Thyroid gland (tissue), 4 donors: ENCODE data around the gene DNAAF8.
A peak's percentile ranks its signal among the peaks of the same experiment; 100 is the strongest.

Experiments
- CTCF ChIP-seq, 6 experiments: fragments of 200-600 bp in 3 of 6; fragments of 450-650 bp in 3 of 6; sonication (generic) in 3 of 6; IDR thresholded peaks; one replicate each; pipeline ENCODE4 v1.5.1; 2016 to 2019; ENCODE audit warnings: antibody characterized with exemption in 6 of 6, mild to moderate bottlenecking in 2 of 6, inconsistent platforms in 1 of 6, moderate library complexity in 1 of 6
- POLR2A ChIP-seq, 2 donors: fragments of 450-650 bp; IDR thresholded peaks; one replicate each; pipeline ENCODE4 v1.6.1; 2017; ENCODE audit warnings: antibody characterized with exemption in 2 of 2, mild to moderate bottlenecking in 2 of 2, moderate library complexity in 1 of 2

- TF ChIP-seq CTCF (IDR thresholded peaks at IDR 0.05), result no peak
- peak in 1 of 2 donors; percentile 72 for TF ChIP-seq POLR2A (IDR thresholded peaks at IDR 0.05)
Observed at GRCh38 chr16:4766875-4767628, 32.7 kb downstream of the DNAAF8 start, which contains the start of gene ZNF500.
